Activated CD4-positive, alpha-beta memory T cell treated with anti-CD3 and anti-CD28 coated beads, Interleukin-2, amount 10 ng/mL, durations not matched to agents 7 days and 5 days (primary cell): ENCODE results near the gene ATF5. TPM values are rescaled to one million over a fixed set of nuclear protein-coding genes. Genes with fewer than 3 reads are reported as not detected.

Experiments used
- CTCF ChIA-PET: fragments of 350-600 bp; sonication (Branson Sonifier 250); formaldehyde crosslinking; loops from one replicate; lab custom pipeline; 2021; ENCODE audit warnings: antibody characterized with exemption, inconsistent platforms; lab: Charles Lee
- POLR2A ChIA-PET: fragments of 350-600 bp; sonication (Branson Sonifier 250); formaldehyde crosslinking; loops from one replicate; lab custom pipeline; 2021; ENCODE audit warnings: antibody characterized with exemption; lab: Charles Lee
- DNase-seq: peaks from one replicate; pipeline ENCODE4 v3.0.0-alpha.2; 2020
- H3K27ac Mint-ChIP-seq: one replicate; pipeline ENCODE4 v1.8.0; 2021; ENCODE audit warnings: mild to moderate bottlenecking, mixed read lengths
- H3K27me3 Mint-ChIP-seq: one replicate; pipeline ENCODE4 v1.8.0; 2021; ENCODE audit warnings: mixed read lengths
- H3K36me3 Mint-ChIP-seq: one replicate; pipeline ENCODE4 v1.8.0; 2021; ENCODE audit warnings: low read depth, mixed read lengths
- H3K4me1 Mint-ChIP-seq: one replicate; pipeline ENCODE4 v1.8.0; 2021; ENCODE audit warnings: mixed read lengths
- H3K4me3 Mint-ChIP-seq: one replicate; pipeline ENCODE4 v1.8.0; 2021; ENCODE audit warnings: mild to moderate bottlenecking, mixed read lengths
- H3K9me3 Mint-ChIP-seq: one replicate; pipeline ENCODE4 v1.8.0; 2021; ENCODE audit warnings: mixed read lengths
- total RNA-seq, 2 experiments: library from RNA; stranded (reverse); gene quantifications; one replicate each; pipeline ENCODE4 v1.2.3, GENCODE V29; 2021

The ATF5 gene
- total RNA-seq, 2 experiments from 2014 or later: 19.6 to 20.0 TPM

DNA sequence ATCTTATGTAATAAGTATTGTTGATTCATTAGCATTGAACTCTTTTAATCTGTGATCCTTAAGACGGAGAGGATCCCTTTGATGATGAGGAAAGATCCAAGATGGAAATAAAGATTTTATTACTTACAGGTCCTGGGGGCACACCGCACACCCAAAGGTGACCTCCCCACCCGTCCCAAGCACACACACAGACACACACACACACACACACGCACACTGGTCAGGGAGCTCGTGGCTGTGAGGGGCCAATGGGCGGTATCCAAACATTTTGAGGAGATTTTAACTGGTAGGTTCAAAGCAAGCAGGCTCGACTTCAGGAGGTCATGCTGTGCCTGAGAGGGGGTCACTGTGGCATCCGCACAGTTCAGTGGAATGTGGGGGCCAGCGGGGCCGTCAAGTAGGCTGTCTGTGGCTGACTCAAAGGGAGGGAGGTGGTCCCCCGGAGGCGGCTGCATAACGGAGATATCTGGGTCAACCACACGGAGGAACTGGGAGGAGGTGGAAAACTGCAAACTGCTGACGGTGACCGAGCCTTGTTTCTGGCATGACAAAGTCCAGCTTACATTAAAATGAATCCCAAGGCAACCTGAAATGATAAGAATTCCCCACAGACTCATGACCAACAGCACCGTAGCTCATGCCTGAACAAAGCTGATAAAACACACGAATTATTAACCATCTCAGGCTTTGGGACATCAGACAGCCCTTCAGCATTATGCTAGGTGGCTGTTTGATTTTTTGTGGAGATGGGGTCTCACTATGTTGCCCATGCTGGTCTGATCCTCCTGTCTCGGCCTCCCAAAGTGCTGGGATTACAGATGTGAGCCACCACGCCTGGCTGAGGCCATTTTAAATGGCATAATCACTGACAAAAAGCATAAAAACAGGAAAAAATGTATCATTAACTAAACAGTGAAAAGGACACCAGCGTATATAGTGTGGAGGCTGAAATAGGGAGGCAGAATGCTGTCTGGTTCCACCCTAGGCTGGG lies 52.9 kb downstream of the ATF5 start:
- no peak overlapping the region for H3K4me3 Mint-ChIP-seq

More for the DNA sequence above, 52.9 kb downstream of the ATF5 start:
- H3K36me3 Mint-ChIP-seq: peaks cover 27% of the 10 kb centered on the region
- ChIA-PET POLR2A (no interaction called here), CTCF (no interaction called here)
- H3K4me1 Mint-ChIP-seq: no peaks in the 10 kb centered on the region
- H3K27ac Mint-ChIP-seq: no peak overlapping the region
- H3K27me3 Mint-ChIP-seq: no peaks in the 10 kb centered on the region
- no peak for DNase-seq
- no peaks in the 10 kb centered on the region for H3K9me3 Mint-ChIP-seq

Other genes with a start within 250 kb of the ATF5 start
- gene ADM5, start 239.6 kb upstream of the ATF5 start, total RNA-seq: 1 to 10 TPM; 2.6 to 2.9 TPM
- gene CPT1C, start 238.1 kb upstream of the ATF5 start, total RNA-seq: 1 to 10 TPM; 1.9 to 2.9 TPM
- under 1 TPM; 0.63 to 0.86 TPM for gene TSKS, start 165.9 kb upstream of the ATF5 start, total RNA-seq
- gene AP2A1, start 162.2 kb upstream of the ATF5 start, total RNA-seq: 10 to 100 TPM; 78.0 to 79.2 TPM
- 10 to 100 TPM; 13.7 to 13.9 TPM for gene FUZ, start 115.9 kb upstream of the ATF5 start, total RNA-seq
- gene MED25, start 110.9 kb upstream of the ATF5 start, total RNA-seq: 10 to 100 TPM; 65.3 to 67.9 TPM
- 10 to 100 TPM; 69.3 to 71.7 TPM for gene PTOV1, start 78.0 kb upstream of the ATF5 start, total RNA-seq
- gene PNKP, start 61.6 kb upstream of the ATF5 start, total RNA-seq: 100 to 1,000 TPM; 121 to 129 TPM
- 10 to 100 TPM; 20.2 to 23.0 TPM for gene AKT1S1, start 51.9 kb upstream of the ATF5 start, total RNA-seq
- gene TBC1D17, start 51.5 kb upstream of the ATF5 start, total RNA-seq: 10 to 100 TPM; 42.3 to 47.6 TPM
- gene IL4I1, start 32.3 kb upstream of the ATF5 start, total RNA-seq: 10 to 100 TPM; 25.7 to 26.4 TPM
- gene NUP62, start 299 bp downstream of the ATF5 start, total RNA-seq: 100 to 1,000 TPM; 113 to 114 TPM
- gene SIGLEC11, start 32.0 kb downstream of the ATF5 start, total RNA-seq: not detected
- 10 to 100 TPM; 80.0 to 80.6 TPM for gene VRK3, start 96.2 kb downstream of the ATF5 start, total RNA-seq
- gene ZNF473, start 96.8 kb downstream of the ATF5 start, total RNA-seq: 1 to 10 TPM; 8.0 to 8.1 TPM
- not detected for gene IZUMO2, start 234.1 kb downstream of the ATF5 start, total RNA-seq